Liver (tissue), 9 donors: ENCODE data around the gene USP21. TPM values are rescaled to one million over a fixed set of nuclear protein-coding genes. Genes with fewer than 3 reads are reported as not detected.

Experiments used
- DNase-seq: peaks from one replicate; pipeline ENCODE4 v3.0.0-alpha.2; 2017; ENCODE audit warnings: low spot score
- H3K27ac ChIP-seq, 2 donors: one replicate each; pipeline ENCODE4 v1.7.0; 2013; ENCODE audit warnings: inconsistent platforms in 2 of 2, low read length in 2 of 2, control low read depth in 1 of 2, low read depth in 1 of 2, mild to moderate bottlenecking in 1 of 2
- H3K27me3 ChIP-seq, 4 donors: one replicate each; pipeline versions ENCODE4 v1.6.1 to v1.7.0; 2013; ENCODE audit warnings: low read length in 3 of 4, inconsistent platforms in 1 of 4, mild to moderate bottlenecking in 1 of 4, moderate library complexity in 1 of 4; ENCODE audit not compliant: control insufficient read depth in 4 of 4, insufficient read depth in 4 of 4
- H3K36me3 ChIP-seq, 4 donors: one replicate each; pipeline versions ENCODE4 v1.6.1 to v1.7.0; 2013; ENCODE audit warnings: low read length in 3 of 4, mild to moderate bottlenecking in 3 of 4, low read depth in 1 of 4, moderate library complexity in 1 of 4; ENCODE audit not compliant: control insufficient read depth in 4 of 4, insufficient read depth in 3 of 4
- H3K4me1 ChIP-seq, 4 donors: one replicate each; pipeline versions ENCODE4 v1.6.1 to v1.7.0; 2013; ENCODE audit warnings: low read length in 3 of 4, mild to moderate bottlenecking in 3 of 4, moderate library complexity in 1 of 4; ENCODE audit not compliant: control insufficient read depth in 4 of 4, insufficient read depth in 4 of 4
- H3K4me3 ChIP-seq, 3 donors: one replicate each; pipeline versions ENCODE4 v1.6.1 to v1.7.0; 2013; ENCODE audit warnings: low read length in 3 of 3, control low read depth in 1 of 3, low read depth in 1 of 3, mild to moderate bottlenecking in 1 of 3
- H3K9ac ChIP-seq, 2 donors: one replicate each; pipeline ENCODE4 v1.7.0; 2013; ENCODE audit warnings: low read length in 2 of 2, mild to moderate bottlenecking in 2 of 2, moderate library complexity in 2 of 2, control low read depth in 1 of 2, low read depth in 1 of 2
- H3K9me3 ChIP-seq, 4 donors: one replicate each; pipeline versions ENCODE4 v1.6.1 to v1.7.0; 2013; ENCODE audit warnings: low read length in 3 of 4; ENCODE audit not compliant: control insufficient read depth in 4 of 4
- EGR1 ChIP-seq, 2 donors: IDR thresholded peaks; 2 replicates each; pipeline ENCODE4 v1.6.1; 2016 to 2018; ENCODE audit warnings: antibody characterized with exemption in 2 of 2, low read depth in 2 of 2
- FOXA1 ChIP-seq: IDR thresholded peaks from 2 replicates; pipeline ENCODE4 v1.6.1; 2016; ENCODE audit warnings: antibody characterized with exemption
- FOXA2 ChIP-seq: IDR thresholded peaks from 2 replicates; pipeline ENCODE4 v1.6.1; 2016; ENCODE audit warnings: antibody characterized with exemption
- GABPA ChIP-seq, 2 donors: IDR thresholded peaks in 1 of 2; conservative IDR thresholded peaks in 1 of 2; 2 replicates each; pipeline ENCODE4 v1.6.1; 2016; ENCODE audit warnings: antibody characterized with exemption in 2 of 2, mild to moderate bottlenecking in 1 of 2, moderate library complexity in 1 of 2
- HNF4A ChIP-seq, 2 donors: conservative IDR thresholded peaks; 2 replicates each; pipeline ENCODE4 v1.6.1; 2016; ENCODE audit warnings: antibody characterized with exemption in 2 of 2, mild to moderate bottlenecking in 2 of 2
- HNF4G ChIP-seq: IDR thresholded peaks from 2 replicates; pipeline ENCODE4 v1.6.1; 2016; ENCODE audit warnings: antibody characterized with exemption
- JUND ChIP-seq, 2 donors: IDR thresholded peaks; 2 replicates each; pipeline ENCODE4 v1.6.1; 2016; ENCODE audit warnings: antibody characterized with exemption in 2 of 2
- NR2F2 ChIP-seq: IDR thresholded peaks from 2 replicates; pipeline ENCODE4 v1.6.1; 2016; ENCODE audit warnings: antibody characterized with exemption
- RXRA ChIP-seq, 2 donors: IDR thresholded peaks; 2 replicates each; pipeline ENCODE4 v1.6.1; 2017 to 2018; ENCODE audit warnings: antibody characterized with exemption in 2 of 2, mild to moderate bottlenecking in 1 of 2
- SP1 ChIP-seq: IDR thresholded peaks from 2 replicates; pipeline ENCODE4 v1.6.1; 2018; ENCODE audit warnings: antibody characterized with exemption, mild to moderate bottlenecking
- YY1 ChIP-seq: IDR thresholded peaks from 2 replicates; pipeline ENCODE4 v1.6.1; 2016; ENCODE audit warnings: antibody characterized with exemption, mild to moderate bottlenecking
- WGBS: extraction: QIAGEN DNeasy Blood & Tissue Kit; methylation state at CpG from one replicate; pipeline ENCODE4 v1.1.7; 2013; 5-methylcytosine and 5-hydroxymethylcytosine counted together
- polyA plus RNA-seq, 2 donors: library from polyadenylated mRNA; stranded (reverse) in 1 of 2; unstranded in 1 of 2; fragments of 200-250 nt in 1 of 2; fragments of >200 nt in 1 of 2; fragmentation: Nextera tagmentation in 1 of 2; extraction: Ambion mirVana in 1 of 2; gene quantifications; one replicate each; pipeline versions ENCODE4 v1.2.1 to v1.2.3, GENCODE V29; 2013 to 2015
- total RNA-seq, 2 donors: library from RNA; depleted of rRNA; stranded (reverse); fragments of >200 nt; gene quantifications; one replicate each; pipeline ENCODE4 v1.2.3, GENCODE V29; 2014
- TF ChIP-seq, protein P1 (sequence below): IDR thresholded peaks from 2 replicates; pipeline ENCODE4 v1.6.1; 2016; ENCODE audit warnings: antibody characterized with exemption
- TF ChIP-seq, protein P2 (sequence below): fragments of 150-350 bp; IDR thresholded peaks from 2 replicates; pipeline ENCODE4 v1.5.1; 2017; ENCODE audit warnings: improper control_type of control experiment, low read depth, low read length; ENCODE audit not compliant: missing input control
- TF ChIP-seq, protein P3 (sequence below): IDR thresholded peaks from 2 replicates; pipeline ENCODE4 v1.6.1; 2016; ENCODE audit warnings: antibody characterized with exemption
- TF ChIP-seq, protein P4 (sequence below): IDR thresholded peaks from 2 replicates; pipeline ENCODE4 v1.6.1; 2016; ENCODE audit warnings: antibody characterized with exemption, mild to moderate bottlenecking
- TF ChIP-seq, protein P5 (sequence below): IDR thresholded peaks from 2 replicates; pipeline ENCODE4 v1.6.1; 2016; ENCODE audit warnings: antibody characterized with exemption
- donor health status: healthy.
- donor health status: healthy.
- donor health status: healthy.
- donor health status: healthy.
- donor health status: healthy.

Gene USP21
- total and polyA plus RNA-seq, 4 donors = 4.1 to 9.0 (median 6.5) TPM

DNA sequence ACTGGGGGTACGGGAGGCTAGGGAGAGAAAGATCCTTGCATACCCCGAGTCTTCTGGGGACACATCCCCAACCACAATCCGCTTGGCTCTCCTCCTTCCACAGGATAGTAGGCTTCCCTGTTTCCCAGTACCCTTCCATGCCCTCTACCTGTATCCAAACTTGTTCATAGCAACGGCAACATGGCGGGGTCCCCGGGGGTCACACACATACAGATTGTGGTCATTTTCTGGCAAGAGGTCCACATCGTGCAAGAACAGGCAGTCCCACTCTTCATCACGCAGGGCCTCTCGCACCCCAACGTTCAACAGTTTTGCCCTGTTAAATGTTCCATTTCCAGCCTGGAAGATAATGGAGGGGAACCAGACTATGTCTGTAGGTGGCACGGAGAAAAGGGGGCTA is 14.4 kb downstream of the USP21 start:
- Histone ChIP-seq H3K27me3 (no peaks in the 10 kb centered on the region), H3K4me3 (no peak overlapping the region), H3K27ac (peak overlapping the region; percentile 32 to 40), H3K4me1 (peaks cover 0 to 31% (median 26%) of the 10 kb centered on the region in 4 donors), H3K9ac (no peak overlapping the region), H3K9me3 (no peaks in the 10 kb centered on the region), H3K36me3 (peaks cover 2 to 46% (median 31%) of the 10 kb centered on the region in 4 donors)
- TF ChIP-seq HNF4G (no peak), YY1 (no peak), FOXA1 (no peak), NR2F2 (no peak), FOXA2 (no peak), HNF4A (conservative IDR thresholded peaks at IDR 0.05) (no peak), GABPA (IDR thresholded peaks at IDR 0.05 in 1 of 2, conservative IDR thresholded peaks at IDR 0.05 in 1 of 2) (no peak), JUND (IDR thresholded peaks at IDR 0.05) (no peak), RXRA (IDR thresholded peaks at IDR 0.05) (no peak)
- TF ChIP-seq, protein P1, sequence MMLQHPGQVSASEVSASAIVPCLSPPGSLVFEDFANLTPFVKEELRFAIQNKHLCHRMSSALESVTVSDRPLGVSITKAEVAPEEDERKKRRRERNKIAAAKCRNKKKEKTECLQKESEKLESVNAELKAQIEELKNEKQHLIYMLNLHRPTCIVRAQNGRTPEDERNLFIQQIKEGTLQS = no peak
- TF ChIP-seq, protein P2, sequence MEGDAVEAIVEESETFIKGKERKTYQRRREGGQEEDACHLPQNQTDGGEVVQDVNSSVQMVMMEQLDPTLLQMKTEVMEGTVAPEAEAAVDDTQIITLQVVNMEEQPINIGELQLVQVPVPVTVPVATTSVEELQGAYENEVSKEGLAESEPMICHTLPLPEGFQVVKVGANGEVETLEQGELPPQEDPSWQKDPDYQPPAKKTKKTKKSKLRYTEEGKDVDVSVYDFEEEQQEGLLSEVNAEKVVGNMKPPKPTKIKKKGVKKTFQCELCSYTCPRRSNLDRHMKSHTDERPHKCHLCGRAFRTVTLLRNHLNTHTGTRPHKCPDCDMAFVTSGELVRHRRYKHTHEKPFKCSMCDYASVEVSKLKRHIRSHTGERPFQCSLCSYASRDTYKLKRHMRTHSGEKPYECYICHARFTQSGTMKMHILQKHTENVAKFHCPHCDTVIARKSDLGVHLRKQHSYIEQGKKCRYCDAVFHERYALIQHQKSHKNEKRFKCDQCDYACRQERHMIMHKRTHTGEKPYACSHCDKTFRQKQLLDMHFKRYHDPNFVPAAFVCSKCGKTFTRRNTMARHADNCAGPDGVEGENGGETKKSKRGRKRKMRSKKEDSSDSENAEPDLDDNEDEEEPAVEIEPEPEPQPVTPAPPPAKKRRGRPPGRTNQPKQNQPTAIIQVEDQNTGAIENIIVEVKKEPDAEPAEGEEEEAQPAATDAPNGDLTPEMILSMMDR = no peak
- TF ChIP-seq, protein P3, sequence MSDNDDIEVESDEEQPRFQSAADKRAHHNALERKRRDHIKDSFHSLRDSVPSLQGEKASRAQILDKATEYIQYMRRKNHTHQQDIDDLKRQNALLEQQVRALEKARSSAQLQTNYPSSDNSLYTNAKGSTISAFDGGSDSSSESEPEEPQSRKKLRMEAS = no peak
- DNase-seq = no peak
- 96% methylated on average over 11 of the region's 11 CpGs for WGBS

DNA sequence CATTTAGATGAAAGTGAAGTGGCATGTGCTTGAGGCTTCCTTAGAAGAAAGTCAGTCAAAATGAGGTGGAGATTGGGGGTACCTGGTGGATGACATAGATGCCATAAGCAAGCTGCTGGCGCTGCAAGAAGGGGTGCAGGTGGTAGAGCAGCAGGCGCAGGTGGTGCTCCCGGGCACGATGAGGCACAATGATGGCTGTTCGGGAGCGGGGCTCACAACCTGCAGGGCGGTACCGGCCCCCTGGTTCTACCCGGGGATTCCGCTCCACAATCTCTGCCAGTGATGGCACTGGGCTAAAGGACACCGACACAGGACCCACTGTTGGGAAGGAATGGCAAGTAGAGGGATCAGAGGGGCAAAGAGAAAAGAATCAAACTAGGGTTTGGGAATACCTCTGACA is 15.6 kb downstream of the USP21 start:
- H3K9ac ChIP-seq = no peak overlapping the region
- no peak for TF ChIP-seq SP1
- TF ChIP-seq GABPA (IDR thresholded peaks at IDR 0.05 in 1 of 2, conservative IDR thresholded peaks at IDR 0.05 in 1 of 2) = no peak
- TF ChIP-seq, protein P4, sequence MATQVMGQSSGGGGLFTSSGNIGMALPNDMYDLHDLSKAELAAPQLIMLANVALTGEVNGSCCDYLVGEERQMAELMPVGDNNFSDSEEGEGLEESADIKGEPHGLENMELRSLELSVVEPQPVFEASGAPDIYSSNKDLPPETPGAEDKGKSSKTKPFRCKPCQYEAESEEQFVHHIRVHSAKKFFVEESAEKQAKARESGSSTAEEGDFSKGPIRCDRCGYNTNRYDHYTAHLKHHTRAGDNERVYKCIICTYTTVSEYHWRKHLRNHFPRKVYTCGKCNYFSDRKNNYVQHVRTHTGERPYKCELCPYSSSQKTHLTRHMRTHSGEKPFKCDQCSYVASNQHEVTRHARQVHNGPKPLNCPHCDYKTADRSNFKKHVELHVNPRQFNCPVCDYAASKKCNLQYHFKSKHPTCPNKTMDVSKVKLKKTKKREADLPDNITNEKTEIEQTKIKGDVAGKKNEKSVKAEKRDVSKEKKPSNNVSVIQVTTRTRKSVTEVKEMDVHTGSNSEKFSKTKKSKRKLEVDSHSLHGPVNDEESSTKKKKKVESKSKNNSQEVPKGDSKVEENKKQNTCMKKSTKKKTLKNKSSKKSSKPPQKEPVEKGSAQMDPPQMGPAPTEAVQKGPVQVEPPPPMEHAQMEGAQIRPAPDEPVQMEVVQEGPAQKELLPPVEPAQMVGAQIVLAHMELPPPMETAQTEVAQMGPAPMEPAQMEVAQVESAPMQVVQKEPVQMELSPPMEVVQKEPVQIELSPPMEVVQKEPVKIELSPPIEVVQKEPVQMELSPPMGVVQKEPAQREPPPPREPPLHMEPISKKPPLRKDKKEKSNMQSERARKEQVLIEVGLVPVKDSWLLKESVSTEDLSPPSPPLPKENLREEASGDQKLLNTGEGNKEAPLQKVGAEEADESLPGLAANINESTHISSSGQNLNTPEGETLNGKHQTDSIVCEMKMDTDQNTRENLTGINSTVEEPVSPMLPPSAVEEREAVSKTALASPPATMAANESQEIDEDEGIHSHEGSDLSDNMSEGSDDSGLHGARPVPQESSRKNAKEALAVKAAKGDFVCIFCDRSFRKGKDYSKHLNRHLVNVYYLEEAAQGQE = no peak
- TF ChIP-seq, protein P2 = no peak
- TF ChIP-seq JUND (IDR thresholded peaks at IDR 0.05) = no peak
- TF ChIP-seq YY1 = no peak
- TF ChIP-seq HNF4G = no peak
- TF ChIP-seq NR2F2 = no peak
- TF ChIP-seq HNF4A (conservative IDR thresholded peaks at IDR 0.05) = no peak
- TF ChIP-seq, protein P5, sequence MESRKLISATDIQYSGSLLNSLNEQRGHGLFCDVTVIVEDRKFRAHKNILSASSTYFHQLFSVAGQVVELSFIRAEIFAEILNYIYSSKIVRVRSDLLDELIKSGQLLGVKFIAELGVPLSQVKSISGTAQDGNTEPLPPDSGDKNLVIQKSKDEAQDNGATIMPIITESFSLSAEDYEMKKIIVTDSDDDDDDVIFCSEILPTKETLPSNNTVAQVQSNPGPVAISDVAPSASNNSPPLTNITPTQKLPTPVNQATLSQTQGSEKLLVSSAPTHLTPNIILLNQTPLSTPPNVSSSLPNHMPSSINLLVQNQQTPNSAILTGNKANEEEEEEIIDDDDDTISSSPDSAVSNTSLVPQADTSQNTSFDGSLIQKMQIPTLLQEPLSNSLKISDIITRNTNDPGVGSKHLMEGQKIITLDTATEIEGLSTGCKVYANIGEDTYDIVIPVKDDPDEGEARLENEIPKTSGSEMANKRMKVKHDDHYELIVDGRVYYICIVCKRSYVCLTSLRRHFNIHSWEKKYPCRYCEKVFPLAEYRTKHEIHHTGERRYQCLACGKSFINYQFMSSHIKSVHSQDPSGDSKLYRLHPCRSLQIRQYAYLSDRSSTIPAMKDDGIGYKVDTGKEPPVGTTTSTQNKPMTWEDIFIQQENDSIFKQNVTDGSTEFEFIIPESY = no peak
- TF ChIP-seq, protein P3 = no peak
- TF ChIP-seq, protein P1 = no peak
- no peak for TF ChIP-seq FOXA1
- TF ChIP-seq EGR1 (IDR thresholded peaks at IDR 0.05; ENCODE audit: low read depth in 2 of 2) = no peak
- no peaks in the 10 kb centered on the region for H3K9me3 ChIP-seq
- WGBS = 96% methylated on average over 11 of the region's 11 CpGs
- DNase-seq = no peak
- H3K4me3 ChIP-seq = no peak overlapping the region
- no peaks in the 10 kb centered on the region for H3K27me3 ChIP-seq
- H3K4me1 ChIP-seq = peaks cover 0 to 31% (median 26%) of the 10 kb centered on the region in 4 donors
- H3K36me3 ChIP-seq = peaks cover 2 to 43% (median 29%) of the 10 kb centered on the region in 4 donors
- no peak overlapping the region for H3K27ac ChIP-seq
